ENCODE data around the gene ERFE. TPM values are rescaled to one million over a fixed set of nuclear protein-coding genes. Genes with fewer than 3 reads are reported as not detected.
A peak's percentile ranks its signal among the peaks of the same experiment; 100 is the strongest.

ERFE gene
- total RNA-seq, 1 donor from 2014 or later: 3.8 TPM

DNA sequence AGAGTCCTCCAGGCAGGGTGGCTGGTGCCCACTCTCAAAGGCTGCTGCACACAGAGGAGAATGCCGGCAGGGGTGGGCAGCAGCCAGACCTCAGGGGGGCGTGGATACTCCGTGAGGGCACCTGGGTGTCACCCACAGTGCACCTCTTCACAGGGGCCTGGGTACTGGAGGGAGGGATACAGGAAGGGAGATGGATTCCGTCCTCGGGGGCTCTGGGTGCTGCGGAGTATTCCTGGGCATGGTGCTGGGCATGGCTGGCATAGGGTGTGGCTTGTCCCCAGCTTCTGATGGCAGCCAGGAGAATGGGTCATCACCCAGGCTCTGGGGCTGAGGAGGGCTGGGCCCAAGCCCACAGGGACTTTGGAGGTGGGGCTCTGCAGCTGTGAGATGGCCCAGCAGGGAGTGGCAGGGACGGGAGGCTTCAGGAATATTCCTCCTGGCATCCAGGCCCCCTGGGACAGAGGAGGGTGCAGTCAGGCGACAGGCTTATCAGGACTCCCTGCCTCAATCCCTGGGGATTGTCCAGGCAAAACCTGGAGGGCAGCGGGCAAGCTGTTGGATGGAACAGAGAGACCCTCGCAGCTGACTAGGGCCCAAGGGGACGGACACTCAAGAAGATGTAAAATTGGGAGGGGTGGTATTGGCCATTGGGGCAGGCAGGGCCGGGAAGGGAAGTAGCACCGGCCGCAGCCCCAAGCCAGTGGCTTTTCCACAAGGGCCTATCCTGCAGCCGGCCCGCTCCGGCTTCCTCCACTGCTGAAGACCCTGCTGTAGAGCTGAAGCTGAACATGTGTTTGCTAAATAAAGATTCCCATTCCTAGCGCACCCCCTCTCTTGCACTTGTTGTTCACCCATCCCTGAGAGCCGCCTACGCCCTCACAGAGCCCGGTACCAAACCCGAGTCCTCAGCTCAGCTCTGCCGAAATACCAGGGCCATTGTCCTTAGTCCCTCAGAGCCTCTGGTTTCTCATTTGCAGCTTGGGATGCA is 26.0 kb upstream of the ERFE start:
- Mint-ChIP-seq H3K4me3 (no peak overlapping the region), H3K4me1 (ENCODE audit: unreplicated experiment) (no peaks in the 10 kb centered on the region), H3K27ac (no peak overlapping the region), H3K9me3 (no peaks in the 10 kb centered on the region), H3K36me3 (no peaks in the 10 kb centered on the region), H3K27me3 (no peaks in the 10 kb centered on the region)
- no peak for DNase-seq (ENCODE audit: extremely low spot score, unreplicated experiment)
- TF ChIP-seq, protein P1, sequence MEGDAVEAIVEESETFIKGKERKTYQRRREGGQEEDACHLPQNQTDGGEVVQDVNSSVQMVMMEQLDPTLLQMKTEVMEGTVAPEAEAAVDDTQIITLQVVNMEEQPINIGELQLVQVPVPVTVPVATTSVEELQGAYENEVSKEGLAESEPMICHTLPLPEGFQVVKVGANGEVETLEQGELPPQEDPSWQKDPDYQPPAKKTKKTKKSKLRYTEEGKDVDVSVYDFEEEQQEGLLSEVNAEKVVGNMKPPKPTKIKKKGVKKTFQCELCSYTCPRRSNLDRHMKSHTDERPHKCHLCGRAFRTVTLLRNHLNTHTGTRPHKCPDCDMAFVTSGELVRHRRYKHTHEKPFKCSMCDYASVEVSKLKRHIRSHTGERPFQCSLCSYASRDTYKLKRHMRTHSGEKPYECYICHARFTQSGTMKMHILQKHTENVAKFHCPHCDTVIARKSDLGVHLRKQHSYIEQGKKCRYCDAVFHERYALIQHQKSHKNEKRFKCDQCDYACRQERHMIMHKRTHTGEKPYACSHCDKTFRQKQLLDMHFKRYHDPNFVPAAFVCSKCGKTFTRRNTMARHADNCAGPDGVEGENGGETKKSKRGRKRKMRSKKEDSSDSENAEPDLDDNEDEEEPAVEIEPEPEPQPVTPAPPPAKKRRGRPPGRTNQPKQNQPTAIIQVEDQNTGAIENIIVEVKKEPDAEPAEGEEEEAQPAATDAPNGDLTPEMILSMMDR (conservative IDR thresholded peaks at IDR 0.05): no peak

DNA sequence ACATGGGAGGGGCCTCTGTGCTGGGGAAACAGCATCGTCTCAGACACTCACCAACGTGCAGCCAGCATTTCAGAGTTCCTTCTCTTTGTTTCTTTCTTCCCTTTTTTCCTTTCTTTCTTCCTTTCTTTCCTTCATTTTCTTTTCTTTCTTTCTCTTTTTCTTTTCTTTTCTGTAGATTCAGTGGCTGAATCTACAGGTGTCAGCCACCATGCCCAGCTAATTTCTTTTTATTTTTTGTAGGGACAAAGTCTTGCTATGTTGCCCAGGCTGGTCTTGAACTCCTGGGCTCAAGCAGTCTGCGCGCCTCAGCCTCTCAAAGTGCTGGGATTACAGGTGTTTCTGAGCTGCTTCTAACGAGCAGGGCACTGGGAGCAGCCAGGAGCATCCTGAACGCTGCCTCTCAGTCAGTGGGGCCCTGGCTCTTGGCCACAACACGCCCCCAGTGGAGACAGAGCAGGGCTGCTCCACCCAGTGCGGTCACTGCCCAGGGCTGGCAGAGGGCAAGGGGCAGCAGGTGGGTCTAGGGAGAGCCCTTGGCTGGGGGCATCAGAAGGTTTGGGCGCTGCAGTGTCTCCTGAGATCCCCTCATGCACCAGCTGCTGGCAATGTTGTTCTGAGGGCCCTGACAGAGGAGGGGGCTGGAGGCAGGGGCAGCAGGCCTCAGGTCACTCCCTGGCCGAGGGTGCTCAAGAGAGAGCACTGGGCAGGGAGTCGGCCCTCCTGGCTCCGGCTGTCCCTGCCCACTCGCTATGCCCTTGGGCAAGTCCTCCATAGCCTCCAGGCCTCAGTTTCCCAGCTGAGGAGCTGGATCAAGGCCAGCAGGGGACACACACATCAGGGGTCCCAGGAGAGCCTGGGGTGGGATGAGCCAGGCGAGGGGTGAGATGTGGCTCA is 25.0 kb upstream of the ERFE start:
- no peaks in the 10 kb centered on the region for H3K4me1 Mint-ChIP-seq (ENCODE audit: unreplicated experiment)
- H3K27ac Mint-ChIP-seq: no peak overlapping the region
- no peaks in the 10 kb centered on the region for H3K27me3 Mint-ChIP-seq
- H3K9me3 Mint-ChIP-seq: no peaks in the 10 kb centered on the region
- DNase-seq (ENCODE audit: extremely low spot score, unreplicated experiment): no peak
- H3K4me3 Mint-ChIP-seq: no peak overlapping the region
- H3K36me3 Mint-ChIP-seq: no peaks in the 10 kb centered on the region
- TF ChIP-seq, protein P1 (conservative IDR thresholded peaks at IDR 0.05): peak; percentile 36

DNA sequence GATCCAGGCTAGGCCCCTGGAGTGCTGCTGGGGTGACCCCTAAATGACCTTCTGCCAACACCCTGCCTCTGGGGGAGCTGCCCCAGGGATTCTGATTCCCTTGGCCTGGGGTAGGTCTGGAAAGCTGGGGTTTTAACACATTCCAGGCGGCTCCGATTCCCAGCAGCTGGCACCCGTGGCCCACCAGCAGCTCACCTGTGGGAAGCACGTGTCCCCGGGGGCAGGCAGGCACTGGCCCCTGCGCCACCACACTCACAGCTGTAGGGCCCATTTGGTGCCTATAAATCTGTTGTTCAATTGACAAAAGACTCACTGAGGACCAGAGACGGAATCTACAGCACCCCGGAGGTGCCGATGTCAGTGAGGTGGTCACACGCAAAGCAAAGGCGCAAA is 24.4 kb upstream of the ERFE start:
- Mint-ChIP-seq H3K27ac (no peak overlapping the region), H3K27me3 (no peaks in the 10 kb centered on the region), H3K36me3 (no peaks in the 10 kb centered on the region), H3K4me1 (ENCODE audit: unreplicated experiment) (no peaks in the 10 kb centered on the region), H3K4me3 (no peak overlapping the region), H3K9me3 (no peaks in the 10 kb centered on the region)
- TF ChIP-seq, protein P1 (conservative IDR thresholded peaks at IDR 0.05): no peak
- DNase-seq (ENCODE audit: extremely low spot score, unreplicated experiment): no peak

DNA sequence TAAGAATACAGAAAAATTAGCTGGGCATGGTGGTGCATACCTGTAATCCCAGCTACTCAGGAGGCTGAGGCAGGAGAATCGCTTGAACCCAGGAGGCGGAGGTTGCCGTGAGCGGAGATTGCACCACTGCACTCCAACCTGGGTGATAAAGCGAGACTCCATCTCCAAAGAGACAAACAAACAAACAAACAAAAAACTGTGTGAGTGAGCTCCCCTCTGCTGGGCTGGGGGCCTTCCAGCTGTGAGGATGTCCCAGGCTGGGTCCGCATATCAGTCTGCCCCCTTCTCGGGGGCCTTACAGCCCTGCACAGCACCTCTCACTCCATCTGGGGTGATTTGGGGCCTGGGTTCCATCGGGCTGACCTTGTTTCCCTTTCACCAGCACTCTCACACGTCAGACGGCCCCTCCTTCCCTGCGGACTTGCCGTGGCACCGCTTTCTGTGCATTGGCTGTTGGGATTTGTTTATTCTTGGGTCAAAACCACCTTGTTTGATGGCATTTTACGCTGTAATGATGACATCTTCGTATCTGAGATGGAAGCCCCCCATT is 23.1 kb upstream of the ERFE start:
- no peak for DNase-seq (ENCODE audit: extremely low spot score, unreplicated experiment)
- TF ChIP-seq, protein P1 (conservative IDR thresholded peaks at IDR 0.05): no peak
- Mint-ChIP-seq H3K4me1 (ENCODE audit: unreplicated experiment) (no peaks in the 10 kb centered on the region), H3K36me3 (no peaks in the 10 kb centered on the region), H3K27me3 (no peaks in the 10 kb centered on the region), H3K4me3 (no peak overlapping the region), H3K27ac (no peak overlapping the region), H3K9me3 (no peaks in the 10 kb centered on the region)

DNA sequence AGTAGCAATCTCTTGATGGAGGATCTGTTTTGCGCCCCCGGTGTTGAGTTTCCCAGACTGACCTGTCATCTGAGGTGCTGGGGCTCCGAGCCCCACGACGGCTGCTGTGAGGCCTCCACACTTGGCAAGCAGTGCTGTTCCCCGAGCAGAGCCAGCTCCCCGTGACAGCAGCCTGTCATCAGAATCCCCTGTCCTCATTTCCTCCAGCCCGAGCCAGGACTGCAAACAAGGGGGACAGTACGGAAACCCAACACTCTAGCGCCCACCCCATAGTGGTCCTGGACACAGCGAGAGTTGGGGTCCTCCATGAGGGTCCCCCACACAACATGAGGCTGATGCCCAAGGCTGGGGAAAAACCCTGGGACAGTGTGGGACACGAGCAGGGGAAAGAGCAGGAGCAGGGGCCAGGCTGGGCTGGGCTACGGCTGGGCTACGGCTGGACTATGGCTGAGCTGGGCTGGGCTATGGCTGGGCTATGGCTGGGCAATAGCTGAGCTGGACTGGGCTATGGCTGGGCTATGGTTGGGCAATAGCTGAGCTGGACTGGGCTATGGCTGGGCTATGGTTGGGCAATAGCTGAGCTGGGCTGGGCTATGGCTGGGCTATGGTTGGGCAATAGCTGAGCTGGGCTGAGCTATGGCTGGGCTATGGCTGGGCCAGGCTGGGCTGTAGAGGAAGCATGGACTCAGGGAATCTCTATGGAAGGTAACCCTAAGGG is 21.8 kb upstream of the ERFE start:
- no peaks in the 10 kb centered on the region for H3K27me3 Mint-ChIP-seq

More for the DNA sequence above, 21.8 kb upstream of the ERFE start:
- H3K4me1 Mint-ChIP-seq (ENCODE audit: unreplicated experiment): peaks cover 5% of the 10 kb centered on the region
- TF ChIP-seq, protein P1 (conservative IDR thresholded peaks at IDR 0.05): no peak
- no peak overlapping the region for H3K27ac Mint-ChIP-seq
- no peak for DNase-seq (ENCODE audit: extremely low spot score, unreplicated experiment)
- no peaks in the 10 kb centered on the region for H3K9me3 Mint-ChIP-seq
- no peak overlapping the region for H3K4me3 Mint-ChIP-seq
- no peaks in the 10 kb centered on the region for H3K36me3 Mint-ChIP-seq

Data from type B pancreatic cell (in vitro differentiated cells).